Fibroblast of skin of left quadriceps (primary cell): ENCODE results near the gene ZNF831.

Source experiments
- DNase-seq, 2 experiments: peaks; one replicate each; pipeline ENCODE4 v3.0.0-alpha.2; 2013; ENCODE audit warnings: low read depth in 2 of 2

The ZNF831 gene

DNA sequence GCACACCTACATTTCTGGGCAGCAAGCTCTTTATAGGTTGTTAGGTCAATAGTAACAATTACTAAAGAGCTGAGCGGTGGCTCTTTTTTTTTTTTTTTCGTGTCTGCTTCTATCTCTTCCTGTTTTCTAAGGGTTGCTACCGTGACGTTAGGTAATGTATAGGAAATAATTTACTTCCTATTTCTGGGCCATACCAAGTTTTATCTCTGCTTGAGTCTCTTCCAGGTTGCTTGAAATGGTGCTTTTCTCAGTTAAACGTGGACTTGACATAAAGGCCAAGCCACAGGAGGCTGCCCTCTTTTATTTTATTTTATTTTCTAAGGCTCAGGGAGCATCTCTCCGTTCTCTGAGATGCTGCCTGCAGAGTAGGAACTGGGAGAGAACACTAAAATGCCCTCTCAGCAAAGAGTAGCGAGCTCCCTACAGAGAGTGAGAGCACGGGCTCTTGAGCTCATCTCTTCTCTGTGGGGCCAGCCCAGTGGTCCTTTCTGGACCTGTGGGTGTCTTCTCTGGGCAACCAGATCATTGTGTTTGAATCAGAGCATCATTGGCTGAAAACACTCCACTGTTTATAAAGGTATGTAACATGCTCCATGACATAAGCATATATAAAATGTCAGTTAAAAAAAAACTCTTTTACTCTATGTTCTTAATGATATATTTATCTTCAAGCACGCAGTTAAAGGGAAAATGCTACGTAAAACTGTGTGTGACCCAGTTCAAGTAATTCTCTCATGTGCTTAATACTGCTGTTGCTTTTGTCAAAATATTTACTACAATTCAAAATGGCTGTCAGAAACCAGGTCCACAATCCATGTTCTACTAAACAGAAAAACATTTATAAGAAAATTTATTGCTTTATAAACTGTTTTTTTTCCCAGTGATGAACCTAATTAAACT, at the start of gene ZNF831:
ZNF831 (plus strand) TSS at position 191 of the 900 bp plus-strand sequence. CDS start 27,199 bp downstream, outside the sequence.
- DNase-seq = no peak

DNA sequence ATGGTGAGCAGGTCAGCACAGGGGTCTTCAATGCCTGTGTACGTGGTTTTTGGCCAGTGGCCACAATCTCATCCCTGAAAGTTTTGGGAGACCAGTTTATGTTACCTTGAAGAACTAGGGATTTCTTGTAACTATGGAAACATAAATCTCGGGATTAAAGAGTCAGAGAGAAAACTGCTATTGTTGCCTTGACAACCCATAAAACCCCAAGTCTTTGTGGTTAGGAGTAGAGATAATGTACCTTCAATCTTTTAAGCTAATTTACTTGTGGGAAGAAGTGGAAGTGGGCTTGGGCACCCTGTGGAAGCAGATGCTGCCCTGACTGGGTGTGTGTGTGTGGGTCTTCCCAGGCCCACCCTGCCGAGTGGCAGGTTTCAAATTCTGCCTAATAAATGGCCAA, 46.1 kb upstream of the ZNF831 start:
- DNase-seq = no peak

GRCh38 chr20:59118855-59119254, 44.8 kb upstream of the ZNF831 start:
- DNase-seq = no peak

GRCh38 chr20:59120491-59120890, 43.1 kb upstream of the ZNF831 start:
- DNase-seq = no peak

DNA sequence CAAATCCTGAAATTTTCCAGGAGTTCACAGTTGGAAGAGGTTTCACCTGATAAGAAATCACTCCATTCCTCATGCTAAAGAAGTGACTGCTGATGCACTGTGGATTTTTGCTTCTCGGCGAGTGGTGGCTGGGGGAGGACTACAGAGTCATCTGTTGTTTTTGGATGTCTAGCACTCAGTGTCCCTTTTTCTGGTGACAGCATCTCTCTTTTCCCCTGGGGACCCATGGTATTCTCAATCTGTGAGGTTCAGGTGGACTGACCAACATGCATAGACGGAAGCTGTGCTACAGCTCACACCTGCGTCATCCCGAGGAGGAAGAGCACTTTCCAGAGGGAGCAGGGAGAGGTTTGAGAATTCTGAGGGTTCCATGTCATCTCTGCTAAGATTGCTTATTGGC, 42.7 kb upstream of the ZNF831 start:
- DNase-seq = no peak

DNA sequence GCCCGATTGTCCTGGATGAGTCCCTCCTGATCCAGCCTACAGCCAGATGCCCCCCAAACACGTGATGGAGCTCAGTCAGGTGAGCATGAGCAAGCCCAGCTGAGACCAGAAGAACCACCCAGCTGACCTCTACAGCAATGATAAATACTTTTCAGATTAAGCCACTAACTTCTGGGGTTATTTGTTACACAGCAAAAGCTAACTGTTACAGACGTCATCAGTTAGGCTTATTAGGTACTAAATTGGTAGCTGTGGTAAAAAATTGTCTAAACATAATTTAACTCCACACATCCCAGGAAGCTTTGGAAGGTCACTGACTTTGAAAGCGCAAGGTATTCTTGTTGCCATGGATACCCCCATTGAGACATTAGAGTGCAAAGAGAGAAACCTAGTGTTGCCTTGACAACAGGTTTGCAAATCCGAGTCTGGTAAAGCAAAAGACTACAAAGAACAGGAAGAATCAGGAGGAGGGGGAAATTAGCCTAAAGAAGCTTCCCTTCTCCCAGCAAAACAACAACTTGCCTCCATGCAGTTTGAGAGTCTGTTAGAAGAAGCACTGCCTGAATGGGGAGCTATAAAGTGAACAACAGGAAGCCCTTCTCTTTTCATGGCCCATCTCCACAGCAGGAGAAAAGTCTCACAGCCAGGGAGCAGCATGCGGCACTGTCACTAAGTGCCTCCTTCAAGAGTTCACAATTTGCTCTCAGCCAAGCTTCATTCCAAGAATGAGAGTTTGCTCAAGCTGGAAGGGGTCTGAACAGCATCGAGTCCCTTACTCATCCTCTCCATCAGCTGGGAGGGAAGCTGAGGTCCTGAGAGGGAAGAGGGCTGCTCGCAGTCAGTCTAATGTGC, 41.7 kb upstream of the ZNF831 start:
- DNase-seq = no peak

GRCh38 chr20:59122566-59122919, 41.1 kb upstream of the ZNF831 start:
- DNase-seq = no peak

GRCh38 chr20:59123011-59123677, 40.5 kb upstream of the ZNF831 start:
- DNase-seq = no peak

- DNase-seq = no peak
Measured at GRCh38 chr20:59123678-59124255, 39.9 kb upstream of the ZNF831 start.

- no peak for DNase-seq
Measured at GRCh38 chr20:59124296-59125029, 39.2 kb upstream of the ZNF831 start.

GRCh38 chr20:59125332-59125731, 38.3 kb upstream of the ZNF831 start:
- no peak for DNase-seq

- DNase-seq = no peak
Measured at GRCh38 chr20:59125836-59126235, 37.8 kb upstream of the ZNF831 start.

GRCh38 chr20:59127839-59128238, 35.8 kb upstream of the ZNF831 start:
- no peak for DNase-seq

DNA sequence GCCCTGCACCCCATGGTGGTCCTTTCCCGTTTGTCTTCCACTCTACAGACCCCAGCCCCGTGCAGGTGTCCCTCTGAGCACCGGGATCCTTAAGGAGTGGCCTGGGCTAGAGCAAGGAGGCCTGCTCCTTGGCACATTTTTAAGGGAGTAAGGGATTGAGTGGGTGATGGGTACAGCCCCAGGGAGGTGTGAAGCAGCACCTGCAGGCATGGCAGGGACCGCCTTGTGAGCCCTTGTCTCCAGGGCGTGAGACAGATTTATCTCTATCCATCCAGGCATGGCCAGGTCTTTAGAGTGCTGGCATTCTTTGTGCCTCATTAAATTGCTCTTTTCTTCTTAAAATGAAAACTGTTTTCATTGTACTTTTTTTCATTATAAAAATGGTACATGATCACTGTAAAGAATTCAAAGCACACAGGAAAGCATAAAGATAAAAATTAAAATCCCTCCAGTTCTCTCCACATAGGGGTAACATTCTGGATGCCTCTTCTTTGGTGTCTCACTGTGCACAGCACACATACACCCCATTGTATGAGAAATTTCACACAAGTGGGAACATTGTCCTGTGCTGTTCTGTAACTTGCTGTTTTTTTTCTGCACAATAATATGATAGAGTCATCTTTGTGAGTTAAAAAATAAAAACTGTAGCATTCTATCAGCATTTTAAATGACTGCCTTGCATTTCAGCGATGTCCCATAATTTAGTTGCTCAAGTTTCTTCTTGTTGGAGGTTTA, 31.9 kb upstream of the ZNF831 start:
- no peak for DNase-seq

DNA sequence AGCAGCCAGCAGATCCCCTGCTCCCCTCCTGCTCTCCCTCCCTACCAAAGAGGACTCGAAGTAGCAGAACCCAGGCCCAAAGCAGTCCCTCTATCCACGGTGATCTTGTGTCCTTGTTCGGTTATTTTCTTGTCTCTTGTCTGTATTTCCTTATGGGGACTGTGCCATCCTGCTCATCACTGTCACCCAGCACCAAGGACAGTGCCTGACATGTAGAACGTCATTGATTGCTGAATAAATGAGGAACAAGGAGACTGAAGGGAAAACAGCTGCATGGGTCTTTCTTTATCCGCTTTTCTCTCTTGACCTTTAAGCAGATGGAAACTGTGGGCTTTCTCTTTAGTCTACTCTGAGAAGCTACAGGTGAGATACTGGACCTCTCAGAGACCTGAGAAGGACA, 29.4 kb upstream of the ZNF831 start:
- no peak for DNase-seq

DNA sequence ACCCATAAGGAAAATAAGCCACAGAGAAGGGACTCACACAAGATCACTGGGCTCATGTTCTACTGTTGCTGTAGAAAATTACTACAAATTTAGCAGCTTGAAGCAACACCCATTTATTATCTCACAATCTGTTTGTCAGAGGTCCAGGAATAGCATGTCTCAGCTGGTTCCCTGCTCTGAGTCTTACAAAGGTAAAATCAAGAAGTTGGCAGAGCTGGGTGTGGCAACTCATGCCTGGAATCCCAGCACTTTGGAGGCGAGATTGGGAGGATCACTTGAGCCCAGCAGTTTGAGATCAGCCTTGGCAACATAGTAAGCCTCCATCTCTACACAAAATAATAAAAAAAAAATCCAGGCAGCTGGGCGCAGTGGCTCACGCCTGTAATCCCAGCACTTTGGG, 28.5 kb upstream of the ZNF831 start:
- no peak for DNase-seq

- DNase-seq = no peak
Measured at GRCh38 chr20:59136027-59136426, 27.6 kb upstream of the ZNF831 start.

DNA sequence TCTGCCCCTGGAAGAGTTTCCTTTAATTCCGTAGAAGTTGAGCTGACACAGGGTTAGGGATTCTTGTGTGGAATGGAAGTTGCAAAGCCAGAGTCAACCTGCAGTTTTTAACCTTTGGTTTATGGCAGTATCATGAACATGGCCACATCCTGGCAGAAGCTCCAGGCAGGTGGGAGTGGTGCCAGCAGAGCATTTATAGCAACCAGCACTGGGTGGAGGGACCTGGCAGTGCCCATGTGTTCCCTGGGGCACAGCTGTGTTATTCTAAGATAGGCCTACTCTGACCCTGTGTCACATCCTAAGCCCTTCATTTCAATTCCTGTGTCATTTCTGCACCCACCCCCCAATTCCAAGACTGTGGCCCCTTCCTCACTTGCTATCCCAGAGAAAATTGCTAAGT, 26.1 kb upstream of the ZNF831 start:
- DNase-seq = no peak

GRCh38 chr20:59138114-59138748, 25.4 kb upstream of the ZNF831 start:
- no peak for DNase-seq

GRCh38 chr20:59139998-59140397, 23.6 kb upstream of the ZNF831 start:
- no peak for DNase-seq
